Activated T-helper 1 cell treated with anti-CD3 and anti-CD28 coated beads, Interleukin-12 subunit alpha, Interleukin-12 subunit beta, Interleukin-2, Interleukin-4 antibody, amounts not matched to agents 30 ng/mL and 10 ng/mL and 1 ng/mL, durations not matched to agents 14 hours and 24 hours and 36 hours (primary cell): ENCODE results near the gene ROBO2. TPM values are rescaled to one million over a fixed set of nuclear protein-coding genes. Genes with fewer than 3 reads are reported as not detected.

ENCODE experiments used
- DNase-seq: peaks from one replicate; pipeline ENCODE4 v3.0.0; 2021; ENCODE audit warnings: low spot score
- H3K27ac Mint-ChIP-seq: one replicate; pipeline ENCODE4 v1.8.0; 2021; ENCODE audit warnings: mild to moderate bottlenecking, mixed read lengths
- H3K27me3 Mint-ChIP-seq: one replicate; pipeline ENCODE4 v1.8.0; 2022; ENCODE audit warnings: mild to moderate bottlenecking, moderate library complexity, mixed read lengths; ENCODE audit not compliant: insufficient read depth
- H3K36me3 Mint-ChIP-seq: one replicate; pipeline ENCODE4 v1.8.0; 2021; ENCODE audit warnings: low read depth, mixed read lengths
- H3K4me1 Mint-ChIP-seq: one replicate; pipeline ENCODE4 v1.8.0; 2021; ENCODE audit warnings: low read depth, mixed read lengths
- H3K4me3 Mint-ChIP-seq: one replicate; pipeline ENCODE4 v1.8.0; 2021; ENCODE audit warnings: mild to moderate bottlenecking, moderate library complexity, mixed read lengths
- H3K9me3 Mint-ChIP-seq: one replicate; pipeline ENCODE4 v1.8.0; 2021; ENCODE audit warnings: mixed read lengths
- intact Hi-C: fragments of 100-400 bp; cut with micrococcal nuclease; formaldehyde crosslinking; loops from one replicate; pipeline ENCODE4 v1.15.1; 2024
- total RNA-seq: library from RNA; stranded (reverse); gene quantifications from 2 replicates; pipeline ENCODE4 v1.2.3, GENCODE V29; 2022

Gene ROBO2
- total RNA-seq, 1 donor from 2014 or later: not detected

- H3K4me1 Mint-ChIP-seq: no peaks in the 10 kb centered on the region
- H3K9me3 Mint-ChIP-seq: peaks cover 13% of the 10 kb centered on the region
- intact Hi-C loops: no loop called here
- no peak overlapping the region for H3K27ac Mint-ChIP-seq
- H3K27me3 Mint-ChIP-seq: no peaks in the 10 kb centered on the region
- no peaks in the 10 kb centered on the region for H3K36me3 Mint-ChIP-seq
- DNase-seq: no peak
- no peak overlapping the region for H3K4me3 Mint-ChIP-seq
These were observed 416.5 kb downstream of the ROBO2 start for GRCh38 chr3:77456431-77456830.

GRCh38 chr3:77456906-77457305 lies 417.0 kb downstream of the ROBO2 start:
- Mint-ChIP-seq H3K27ac (no peak overlapping the region), H3K27me3 (no peaks in the 10 kb centered on the region), H3K4me1 (no peaks in the 10 kb centered on the region), H3K9me3 (peaks cover 13% of the 10 kb centered on the region), H3K36me3 (no peaks in the 10 kb centered on the region), H3K4me3 (no peak overlapping the region)
- no peak for DNase-seq
- intact Hi-C loops: no loop called here

GRCh38 chr3:77459926-77460325 lies 420.0 kb downstream of the ROBO2 start:
- H3K4me3 Mint-ChIP-seq: no peak overlapping the region
- H3K36me3 Mint-ChIP-seq: no peaks in the 10 kb centered on the region
- intact Hi-C loops: no loop called here
- no peaks in the 10 kb centered on the region for H3K4me1 Mint-ChIP-seq
- no peak for DNase-seq
- H3K9me3 Mint-ChIP-seq: peaks cover 12% of the 10 kb centered on the region
- no peak overlapping the region for H3K27ac Mint-ChIP-seq
- H3K27me3 Mint-ChIP-seq: no peaks in the 10 kb centered on the region

GRCh38 chr3:77460326-77460725 lies 420.4 kb downstream of the ROBO2 start:
- Mint-ChIP-seq H3K27me3 (no peaks in the 10 kb centered on the region), H3K9me3 (peaks cover 12% of the 10 kb centered on the region), H3K27ac (no peak overlapping the region), H3K4me1 (no peaks in the 10 kb centered on the region), H3K4me3 (no peak overlapping the region), H3K36me3 (no peaks in the 10 kb centered on the region)
- no peak for DNase-seq
- intact Hi-C loops: no loop called here

GRCh38 chr3:77462951-77463350 lies 423.1 kb downstream of the ROBO2 start:
- intact Hi-C loops: no loop called here
- no peak for DNase-seq
- Mint-ChIP-seq H3K27me3 (no peaks in the 10 kb centered on the region), H3K4me3 (no peak overlapping the region), H3K9me3 (peaks cover 20% of the 10 kb centered on the region), H3K4me1 (no peaks in the 10 kb centered on the region), H3K27ac (no peak overlapping the region), H3K36me3 (no peaks in the 10 kb centered on the region)

GRCh38 chr3:77464111-77464688 lies 424.3 kb downstream of the ROBO2 start:
- no peaks in the 10 kb centered on the region for H3K4me1 Mint-ChIP-seq
- H3K27ac Mint-ChIP-seq: no peak overlapping the region
- no peaks in the 10 kb centered on the region for H3K36me3 Mint-ChIP-seq
- intact Hi-C loops: no loop called here
- H3K4me3 Mint-ChIP-seq: no peak overlapping the region
- no peaks in the 10 kb centered on the region for H3K27me3 Mint-ChIP-seq
- peaks cover 20% of the 10 kb centered on the region for H3K9me3 Mint-ChIP-seq
- no peak for DNase-seq

- intact Hi-C loops: no loop called here
- H3K36me3 Mint-ChIP-seq: no peaks in the 10 kb centered on the region
- H3K27me3 Mint-ChIP-seq: no peaks in the 10 kb centered on the region
- no peak for DNase-seq
- no peaks in the 10 kb centered on the region for H3K4me1 Mint-ChIP-seq
- no peak overlapping the region for H3K4me3 Mint-ChIP-seq
- H3K27ac Mint-ChIP-seq: no peak overlapping the region
- H3K9me3 Mint-ChIP-seq: peaks cover 19% of the 10 kb centered on the region
These were observed 426.7 kb downstream of the ROBO2 start for GRCh38 chr3:77466562-77467115.

GRCh38 chr3:77467702-77468625 lies 428.1 kb downstream of the ROBO2 start:
- Mint-ChIP-seq H3K36me3 (no peaks in the 10 kb centered on the region), H3K4me1 (no peaks in the 10 kb centered on the region), H3K27ac (no peak overlapping the region), H3K27me3 (no peaks in the 10 kb centered on the region), H3K4me3 (no peak overlapping the region), H3K9me3 (peaks cover 25% of the 10 kb centered on the region)
- DNase-seq: no peak
- intact Hi-C loops: no loop called here

- no peak for DNase-seq
- peaks cover 25% of the 10 kb centered on the region for H3K9me3 Mint-ChIP-seq
- H3K27me3 Mint-ChIP-seq: no peaks in the 10 kb centered on the region
- no peak overlapping the region for H3K27ac Mint-ChIP-seq
- intact Hi-C loops: no loop called here
- H3K4me1 Mint-ChIP-seq: no peaks in the 10 kb centered on the region
- no peak overlapping the region for H3K4me3 Mint-ChIP-seq
- no peaks in the 10 kb centered on the region for H3K36me3 Mint-ChIP-seq
These were observed 428.7 kb downstream of the ROBO2 start for GRCh38 chr3:77468626-77469020.

GRCh38 chr3:77475507-77475906 lies 435.6 kb downstream of the ROBO2 start:
- no peaks in the 10 kb centered on the region for H3K4me1 Mint-ChIP-seq
- H3K36me3 Mint-ChIP-seq: no peaks in the 10 kb centered on the region
- H3K4me3 Mint-ChIP-seq: no peak overlapping the region
- no peaks in the 10 kb centered on the region for H3K27me3 Mint-ChIP-seq
- no peak overlapping the region for H3K27ac Mint-ChIP-seq
- peaks cover 32% of the 10 kb centered on the region for H3K9me3 Mint-ChIP-seq
- no peak for DNase-seq
- intact Hi-C loops: no loop called here

- H3K4me3 Mint-ChIP-seq: no peak overlapping the region
- DNase-seq: no peak
- intact Hi-C loops: no loop called here
- no peaks in the 10 kb centered on the region for H3K36me3 Mint-ChIP-seq
- H3K4me1 Mint-ChIP-seq: no peaks in the 10 kb centered on the region
- H3K9me3 Mint-ChIP-seq: peaks cover 15% of the 10 kb centered on the region
- no peak overlapping the region for H3K27ac Mint-ChIP-seq
- H3K27me3 Mint-ChIP-seq: no peaks in the 10 kb centered on the region
These were observed 439.1 kb downstream of the ROBO2 start for GRCh38 chr3:77479021-77479420.

- Mint-ChIP-seq H3K4me1 (no peaks in the 10 kb centered on the region), H3K9me3 (peaks cover 12% of the 10 kb centered on the region), H3K27me3 (no peaks in the 10 kb centered on the region), H3K27ac (no peak overlapping the region), H3K36me3 (no peaks in the 10 kb centered on the region), H3K4me3 (no peak overlapping the region)
- no peak for DNase-seq
- intact Hi-C loops: no loop called here
These were observed 449.3 kb downstream of the ROBO2 start for GRCh38 chr3:77489216-77489615.

GRCh38 chr3:77491961-77492360 lies 452.1 kb downstream of the ROBO2 start:
- intact Hi-C loops: no loop called here
- no peak overlapping the region for H3K27ac Mint-ChIP-seq
- H3K27me3 Mint-ChIP-seq: no peaks in the 10 kb centered on the region
- no peaks in the 10 kb centered on the region for H3K4me1 Mint-ChIP-seq
- no peak overlapping the region for H3K4me3 Mint-ChIP-seq
- no peak for DNase-seq
- H3K9me3 Mint-ChIP-seq: peaks cover 9% of the 10 kb centered on the region
- H3K36me3 Mint-ChIP-seq: no peaks in the 10 kb centered on the region
